Measurements from ENCODE around the gene BICD1.

GRCh38 chr12:32108787-32109186 is 2.1 kb downstream of the BICD1 start:
- TF ChIP-seq CTCF (conservative IDR thresholded peaks at IDR 0.05; ENCODE audit: low read depth in 2 of 2) (no peak), CREB1 (CRISPR knock-in tag; IDR thresholded peaks at IDR 0.05; ENCODE audit: low read depth) (no peak)
